Endothelial cell of umbilical vein (primary cell): ENCODE results near the gene CLDN9. TPM values are rescaled to one million over a fixed set of nuclear protein-coding genes. Genes with fewer than 3 reads are reported as not detected.

ENCODE experiments used
- BruUV-seq: library from RNA; stranded (reverse); fragments of 400-500 nt; replicated peaks from 2 replicates; lab custom pipeline; 2021; lab: Mats Ljungman, UMichigan
- CTCF ChIA-PET: fragments of 300-600, 350-600 bp; sonication (Branson Sonifier 250); formaldehyde crosslinking; loops from one replicate; lab custom pipeline; 2021; ENCODE audit warnings: antibody characterized with exemption, inconsistent platforms; lab: Charles Lee
- POLR2A ChIA-PET: fragments of 300-600, 350-600 bp; sonication (Branson Sonifier 250); formaldehyde crosslinking; loops from one replicate; lab custom pipeline; 2021; ENCODE audit warnings: antibody characterized with exemption, inconsistent platforms; lab: Charles Lee
- DNase-seq: peaks from one replicate; pipeline ENCODE4 v3.0.0-alpha.2; 2011; ENCODE audit warnings: low read depth, low spot score
- FAIRE-seq: peaks from 2 replicates; lab custom pipeline; 2011; peaks lifted over from hg19 to GRCh38; lab: Jason Lieb, UNC
- H2AFZ ChIP-seq: 2 replicates; pipeline ENCODE4 v1.6.0; 2012; ENCODE audit warnings: low read depth, low read length, control low read depth, inconsistent platforms
- H3K27ac ChIP-seq: 2 replicates; pipeline ENCODE4 v1.5.1; 2011; ENCODE audit warnings: low read depth, mild to moderate bottlenecking, control low read depth, low read length, moderate library complexity; ENCODE audit not compliant: insufficient read depth
- H3K27me3 ChIP-seq, 2 experiments: 2 replicates each; pipeline versions ENCODE4 v1.6.0 to v1.6.1; 2011; ENCODE audit warnings: low read length in 2 of 2, mixed read lengths in 1 of 2; ENCODE audit not compliant: control insufficient read depth in 2 of 2, insufficient read depth in 2 of 2
- H3K36me3 ChIP-seq, 2 experiments: 2 replicates in 1 of 2; 3 replicates in 1 of 2; pipeline ENCODE4 v1.5.1; 2011; ENCODE audit warnings: low read length in 2 of 2, mild to moderate bottlenecking in 1 of 2, moderate library complexity in 1 of 2; ENCODE audit not compliant: control insufficient read depth in 2 of 2, insufficient read depth in 2 of 2; ENCODE audit errors: extremely low read depth in 1 of 2
- H3K4me1 ChIP-seq: 3 replicates; pipeline ENCODE4 v1.5.1; 2011; ENCODE audit warnings: mild to moderate bottlenecking, low read length; ENCODE audit not compliant: control insufficient read depth, insufficient read depth; ENCODE audit errors: extremely low read depth
- H3K4me2 ChIP-seq: 2 replicates; pipeline ENCODE4 v1.6.1; 2011; ENCODE audit warnings: low read length, control low read depth, mixed read lengths; ENCODE audit not compliant: insufficient read depth
- H3K4me3 ChIP-seq, 3 experiments: fragments of 200-600 bp in 1 of 3; sonication (generic), shearing (Covaris generic) in 1 of 3; replicated peaks in 1 of 3; 2 replicates each; pipeline ENCODE4 v1.5.1; 2011 to 2016; ENCODE audit warnings: control low read depth in 3 of 3, low read length in 3 of 3, mild to moderate bottlenecking in 2 of 3, inconsistent platforms in 1 of 3, low read depth in 1 of 3, moderate library complexity in 1 of 3; ENCODE audit not compliant: insufficient read depth in 1 of 3
- H3K79me2 ChIP-seq: 2 replicates; pipeline ENCODE4 v1.6.0; 2012; ENCODE audit warnings: low read length, inconsistent platforms; ENCODE audit not compliant: control insufficient read depth, insufficient read depth
- H3K9ac ChIP-seq: replicated peaks from 2 replicates; pipeline ENCODE3; 2011; ENCODE audit warnings: low read length, control low read depth; ENCODE audit not compliant: insufficient read depth; ENCODE audit errors: extremely low read depth
- H3K9me1 ChIP-seq: replicated peaks from 3 replicates; pipeline ENCODE4 v1.6.0; 2011; ENCODE audit warnings: mild to moderate bottlenecking, low read length; ENCODE audit not compliant: control insufficient read depth, insufficient read depth; ENCODE audit errors: extremely low read depth
- H3K9me3 ChIP-seq: replicated peaks from 2 replicates; pipeline ENCODE4 v1.5.1; 2012; ENCODE audit warnings: low read length, inconsistent platforms; ENCODE audit not compliant: control insufficient read depth, insufficient read depth
- H4K20me1 ChIP-seq: replicated peaks from 2 replicates; pipeline ENCODE3; 2011; ENCODE audit warnings: mild to moderate bottlenecking, low read length; ENCODE audit not compliant: control insufficient read depth, insufficient read depth; ENCODE audit errors: extremely low read depth
- EZH2 ChIP-seq: IDR thresholded peaks from 2 replicates; pipeline ENCODE4 v1.6.1; 2012; ENCODE audit warnings: borderline replicate concordance, low read depth, mild to moderate bottlenecking, moderate library complexity, low read length, inconsistent platforms; ENCODE audit not compliant: severe bottlenecking
- GATA2 ChIP-seq: IDR thresholded peaks from 2 replicates; pipeline ENCODE4 v1.7.0; 2011; ENCODE audit warnings: low read depth, mild to moderate bottlenecking, moderate library complexity, mixed read lengths, low read length; ENCODE audit not compliant: insufficient read length, insufficient read depth
- JUN ChIP-seq: IDR thresholded peaks from 2 replicates; pipeline ENCODE4 v1.6.1; 2011; ENCODE audit warnings: borderline replicate concordance, low read depth; ENCODE audit not compliant: insufficient read length, insufficient read depth
- MYC ChIP-seq: IDR thresholded peaks from one replicate; pipeline ENCODE4 v1.6.1; 2011; ENCODE audit warnings: mild to moderate bottlenecking, low read depth, low read length
- POLR2A ChIP-seq: IDR thresholded peaks from 2 replicates; pipeline ENCODE4 v1.6.1; 2012; ENCODE audit warnings: low read depth, mild to moderate bottlenecking, control low read depth, low read length
- POLR2AphosphoS5 ChIP-seq: IDR thresholded peaks from 2 replicates; pipeline ENCODE4 v1.6.1; 2012; ENCODE audit warnings: low read depth, mild to moderate bottlenecking, control low read depth, low read length, moderate library complexity; ENCODE audit not compliant: insufficient read depth
- dilution Hi-C: fragments of 300-500 bp; cut with MboI; formaldehyde crosslinking; loops from one replicate; pipeline ENCODE4 v1.15.0; 2019; ENCODE audit warnings: low sequenced_read_pairs; ENCODE audit not compliant: extremely low pct_ligation_motif_present
- intact Hi-C: fragments of 100-400 bp; cut with micrococcal nuclease; formaldehyde crosslinking; loops from one replicate; pipeline ENCODE4 v1.10.0; 2022
- polyA plus RNA-seq, 4 experiments: library from polyadenylated mRNA; depleted of rRNA in 3 of 4; stranded (reverse) in 3 of 4; unstranded in 1 of 4; fragments of >200 nt; gene quantifications; 2 replicates each; pipeline versions ENCODE4 v1.2.1 to v1.2.3, GENCODE V29; 2011 to 2012; ENCODE audit warnings: missing spikeins in 1 of 4
- total RNA-seq: library from RNA; stranded (reverse); gene quantifications from 2 replicates; pipeline ENCODE4 v1.2.3, GENCODE V29; 2021
- TF ChIP-seq, protein P1 (sequence below): IDR thresholded peaks from 2 replicates; pipeline ENCODE4 v1.6.1; 2011; ENCODE audit not compliant: insufficient read depth, insufficient read length

Gene CLDN9
- total and polyA plus RNA-seq, 2 donors (not counting 3 experiments of a cell fraction or from before 2014, with no cell fraction given), result 0.06 TPM; not detected in 1

DNA sequence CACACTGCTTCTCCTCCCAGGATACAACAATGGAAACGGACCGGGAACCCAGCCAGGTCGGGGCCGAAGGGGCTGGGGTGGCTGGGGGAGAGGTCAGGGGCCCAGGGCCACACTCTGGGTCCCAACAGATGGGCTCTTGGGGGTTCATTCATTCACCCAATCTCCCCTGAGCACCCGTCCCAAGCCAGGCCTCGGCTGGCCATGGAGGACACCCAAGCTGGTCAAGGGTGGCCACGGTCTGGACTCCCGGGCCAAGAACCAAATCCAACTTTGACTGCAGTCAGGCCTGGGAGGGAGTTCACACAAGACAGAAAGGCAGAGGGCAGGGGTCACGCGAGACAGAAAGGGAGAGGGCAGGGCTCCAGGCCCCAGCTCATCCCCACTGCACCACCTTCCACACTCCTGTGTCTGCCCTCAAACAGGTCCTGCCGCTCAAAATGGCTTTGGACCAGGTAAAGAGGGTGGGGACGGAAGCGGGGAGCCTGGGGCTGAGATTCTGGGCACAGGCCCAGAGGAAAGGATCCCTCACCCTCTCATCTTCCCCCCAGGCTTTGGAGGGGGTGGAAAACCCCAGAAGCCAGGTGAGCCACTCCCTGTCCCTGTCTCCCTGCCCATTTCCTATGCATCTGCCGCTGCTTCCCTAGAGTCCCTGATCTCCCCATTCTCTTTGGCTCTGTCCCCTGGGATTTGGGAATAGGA is 20.2 kb upstream of the CLDN9 start:
- Histone ChIP-seq H3K27me3 (peaks cover 0 to 5% of the 10 kb centered on the region in 2 experiments), H3K4me2 (no peak overlapping the region), H3K4me1 (no peaks in the 10 kb centered on the region), H3K4me3 (no peak overlapping the region), H4K20me1 (no peaks in the 10 kb centered on the region), H3K79me2 (no peaks in the 10 kb centered on the region), H2AFZ (no peak overlapping the region), H3K9me1 (no peaks in the 10 kb centered on the region), H3K9ac (no peak overlapping the region), H3K27ac (no peak overlapping the region), H3K36me3 (no peaks in the 10 kb centered on the region), H3K9me3 (no peaks in the 10 kb centered on the region)
- FAIRE-seq (no peak), DNase-seq (no peak)
- TF ChIP-seq JUN (no peak), MYC (no peak), POLR2A (no peak), EZH2 (no peak), POLR2AphosphoS5 (no peak), GATA2 (no peak)
- TF ChIP-seq, protein P1, sequence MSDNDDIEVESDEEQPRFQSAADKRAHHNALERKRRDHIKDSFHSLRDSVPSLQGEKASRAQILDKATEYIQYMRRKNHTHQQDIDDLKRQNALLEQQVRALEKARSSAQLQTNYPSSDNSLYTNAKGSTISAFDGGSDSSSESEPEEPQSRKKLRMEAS, result no peak
- dilution Hi-C loops (no loop called here), intact Hi-C loops (no loop called here)
- ChIA-PET CTCF (interaction anchor here (0.9 to 1.0 kb wide), 3 partner anchors 10 to 39 kb away, joined by 3 to 4 read pairs (median 3); no protein-coding TSS in a partner anchor), POLR2A (no interaction called here)
- BruUV-seq, result no TSS peak

DNA sequence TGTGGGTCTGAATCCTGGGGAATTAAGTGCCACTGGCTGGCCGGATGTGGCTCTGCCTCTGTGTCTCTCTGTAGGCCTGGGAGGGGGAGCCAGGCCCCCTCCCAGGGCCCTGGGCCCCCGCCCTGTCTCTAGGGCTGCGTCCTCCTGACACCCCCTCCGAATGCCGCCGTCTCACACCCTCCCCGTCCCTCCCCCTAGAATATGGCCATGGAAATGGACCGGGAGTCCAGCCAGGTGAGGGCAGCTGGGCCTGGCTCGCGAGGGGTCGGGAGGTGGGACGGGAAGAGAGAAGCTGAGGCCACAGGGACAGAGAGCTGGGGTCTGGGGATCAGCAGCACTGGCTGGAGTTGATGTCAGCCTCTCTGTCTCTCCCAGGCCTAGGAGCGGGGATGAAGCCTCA is 16.4 kb upstream of the CLDN9 start:
- POLR2A ChIA-PET, result no interaction called here
- CTCF ChIA-PET, result interaction anchor here (1.2 kb wide), 1 partner anchor 35 kb away, joined by 3 read pairs; no protein-coding TSS in a partner anchor
- no peak for DNase-seq
- no peak overlapping the region for H3K4me3 ChIP-seq
- FAIRE-seq, result no peak
- dilution Hi-C loops (no loop called here), intact Hi-C loops (no loop called here)
- H3K4me2 ChIP-seq, result no peak overlapping the region
- H2AFZ ChIP-seq, result no peak overlapping the region
- no peaks in the 10 kb centered on the region for H3K9me3 ChIP-seq
- H3K79me2 ChIP-seq, result no peaks in the 10 kb centered on the region
- TF ChIP-seq, protein P1, result no peak
- H3K4me1 ChIP-seq, result no peaks in the 10 kb centered on the region
- H3K27me3 ChIP-seq, result no peaks in the 10 kb centered on the region
- no peaks in the 10 kb centered on the region for H4K20me1 ChIP-seq
- H3K27ac ChIP-seq, result no peak overlapping the region
- H3K36me3 ChIP-seq, result no peaks in the 10 kb centered on the region
- no peak overlapping the region for H3K9ac ChIP-seq
- no peaks in the 10 kb centered on the region for H3K9me1 ChIP-seq
- no TSS peak for BruUV-seq
